CD4-positive, alpha-beta T cell treated with Interleukin-6 for 4 hours (primary cell): Measurements from ENCODE around the gene TMEM63B.
"Not testable (repeated sequence)": the region's sequence is repeated elsewhere in the genome, so short reads cannot be mapped to it uniquely, and the experiment has no call there.

Experiments used
- DNase-seq: peaks from one replicate; pipeline ENCODE4 v3.0.0-alpha.2; 2020; ENCODE audit warnings: mixed read lengths

TMEM63B gene

GRCh38 chr6:44094403-44095242, 32.7 kb upstream of the TMEM63B start:
- no peak for DNase-seq

GRCh38 chr6:44095243-44095623, 32.1 kb upstream of the TMEM63B start:
- DNase-seq = not testable (repeated sequence)

- peak; percentile 80 for DNase-seq
These were observed 30.7 kb upstream of the TMEM63B start for GRCh38 chr6:44096612-44097011.

GRCh38 chr6:44097782-44098317, 29.5 kb upstream of the TMEM63B start:
- no peak for DNase-seq

GRCh38 chr6:44099192-44099591, 28.2 kb upstream of the TMEM63B start:
- no peak for DNase-seq

- no peak for DNase-seq
These were observed 27.2 kb upstream of the TMEM63B start for GRCh38 chr6:44100088-44100550.

GRCh38 chr6:44101832-44102231, 25.5 kb upstream of the TMEM63B start:
- no peak for DNase-seq

- DNase-seq = no peak
These were observed 24.8 kb upstream of the TMEM63B start for GRCh38 chr6:44102527-44102926.

GRCh38 chr6:44104481-44105021, 22.8 kb upstream of the TMEM63B start:
- no peak for DNase-seq

- no peak for DNase-seq
These were observed 22.2 kb upstream of the TMEM63B start for GRCh38 chr6:44105146-44105545.

GRCh38 chr6:44105993-44106740, 21.2 kb upstream of the TMEM63B start:
- DNase-seq = no peak

- no peak for DNase-seq
These were observed 20.3 kb upstream of the TMEM63B start for GRCh38 chr6:44107017-44107416.

- DNase-seq = no peak
These were observed 18.9 kb upstream of the TMEM63B start for GRCh38 chr6:44108471-44108870.

GRCh38 chr6:44109212-44109611, 18.1 kb upstream of the TMEM63B start:
- DNase-seq = no peak

GRCh38 chr6:44110005-44110676, 17.2 kb upstream of the TMEM63B start:
- DNase-seq = no peak

- DNase-seq = no peak
These were observed 16.4 kb upstream of the TMEM63B start for GRCh38 chr6:44110966-44111365.

- no peak for DNase-seq
These were observed 15.6 kb upstream of the TMEM63B start for GRCh38 chr6:44111434-44112417.

- no peak for DNase-seq
These were observed 13.9 kb upstream of the TMEM63B start for GRCh38 chr6:44113414-44113813.

- DNase-seq = no peak
These were observed 11.5 kb upstream of the TMEM63B start for GRCh38 chr6:44115866-44116265.

- no peak for DNase-seq
These were observed 10.5 kb upstream of the TMEM63B start for GRCh38 chr6:44116641-44117382.
